Globus pallidus (tissue), 1 donor: ENCODE measurements around the gene LRP1B.

Experiments used
- DNase-seq: peaks from one replicate; pipeline ENCODE4 v3.0.0-alpha.2; 2015; ENCODE audit warnings: low spot score

LRP1B gene

DNA sequence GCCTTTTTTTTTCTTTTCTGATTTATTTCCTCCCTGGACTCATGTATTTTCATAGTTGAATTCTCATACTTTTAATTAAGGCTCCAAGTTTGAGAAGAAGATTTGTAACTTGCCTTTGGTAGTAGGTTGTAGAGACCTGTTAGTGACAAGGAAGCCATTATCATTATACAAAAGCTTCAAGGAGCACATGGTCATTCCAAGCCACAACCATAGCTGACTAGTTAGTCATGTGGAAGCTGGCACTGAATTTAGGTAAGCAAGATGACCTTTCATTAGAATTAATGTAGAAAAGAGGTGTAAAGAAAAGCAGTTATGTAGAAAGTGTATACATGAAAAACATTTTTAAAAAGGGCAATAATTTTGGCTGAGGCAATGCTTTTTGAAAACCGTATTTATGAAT lies 89.7 kb downstream of the LRP1B start:
- no peak for DNase-seq

GRCh38 chr2:142040556-142040955 lies 90.3 kb downstream of the LRP1B start:
- no peak for DNase-seq

GRCh38 chr2:142038826-142039225 lies 92.0 kb downstream of the LRP1B start:
- DNase-seq: no peak

DNA sequence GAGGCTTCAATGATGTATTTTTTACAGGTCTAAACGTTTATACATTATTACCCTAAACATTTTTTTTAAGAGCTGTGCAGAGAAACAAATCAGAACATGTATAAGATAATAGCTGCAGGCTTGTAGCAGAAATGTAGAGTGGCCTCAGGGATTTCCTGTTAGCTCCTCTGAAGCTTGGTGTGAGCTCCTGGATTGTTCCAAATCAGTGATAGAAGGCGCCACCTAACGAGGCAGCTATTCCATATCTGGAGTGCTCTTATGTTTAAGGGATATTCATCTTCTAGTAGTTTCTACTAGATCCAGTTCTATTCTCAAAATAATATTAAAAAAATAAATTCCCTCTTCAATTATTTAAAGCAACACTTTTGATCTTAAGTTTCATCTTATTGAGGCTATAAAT lies 93.1 kb downstream of the LRP1B start:
- DNase-seq: peak; percentile 24

DNA sequence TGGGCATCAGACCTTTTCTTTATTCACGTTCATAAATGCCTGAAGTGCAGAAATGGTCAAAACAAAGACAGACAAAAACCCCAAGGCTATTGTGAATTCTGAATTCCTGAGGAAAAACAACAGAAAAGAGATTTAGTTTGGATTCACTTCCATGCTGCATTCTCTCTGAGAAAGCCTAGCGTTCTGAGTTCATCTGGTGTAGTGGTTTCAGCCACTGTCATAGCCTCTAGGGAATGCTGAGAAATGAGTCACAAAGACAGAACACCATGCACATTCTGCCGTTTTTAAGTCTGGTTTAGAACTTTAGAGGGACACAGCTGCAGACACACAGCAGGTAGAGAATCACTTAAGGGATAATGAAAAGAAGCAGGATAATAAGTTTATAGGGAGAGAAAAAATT lies 93.8 kb downstream of the LRP1B start:
- DNase-seq: no peak

GRCh38 chr2:142033393-142033792 lies 97.4 kb downstream of the LRP1B start:
- no peak for DNase-seq

DNA sequence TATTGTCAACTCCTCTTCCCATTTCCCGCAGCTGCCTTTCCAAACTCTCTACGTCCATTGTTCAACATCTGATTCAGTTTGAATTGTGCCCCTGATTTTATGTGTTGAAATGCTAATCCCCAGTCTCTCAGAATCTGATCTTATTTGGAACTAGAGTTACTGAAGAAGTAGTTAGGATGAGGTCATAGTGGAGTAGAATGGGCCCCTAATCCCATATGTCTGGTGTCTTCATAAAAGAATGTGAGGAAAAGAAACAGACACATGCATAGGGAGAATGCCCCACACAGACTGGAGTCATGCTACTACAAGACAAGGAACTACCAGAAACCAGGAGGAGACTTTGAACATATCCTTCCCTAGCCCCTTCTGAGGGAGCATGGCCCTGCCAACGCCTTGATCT lies 99.2 kb downstream of the LRP1B start:
- no peak for DNase-seq

DNA sequence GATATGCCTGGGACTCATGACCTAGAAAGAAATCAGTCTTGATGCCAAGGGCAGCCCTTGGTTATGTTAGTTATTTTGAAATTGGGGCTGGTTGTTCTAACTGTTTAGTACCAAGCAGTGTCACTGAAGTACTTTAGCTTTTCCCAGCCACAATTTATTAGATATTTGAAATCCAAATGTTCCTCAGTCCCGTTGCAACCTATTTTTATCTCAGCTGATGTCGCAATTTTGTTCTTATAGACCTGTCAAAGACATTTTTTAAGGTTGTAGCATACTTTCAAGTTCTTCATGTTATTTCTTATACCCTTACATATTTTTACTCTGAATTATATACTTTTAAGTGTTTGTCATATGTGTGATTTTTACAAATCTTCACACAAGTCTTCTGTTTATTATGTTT lies 100.1 kb downstream of the LRP1B start:
- no peak for DNase-seq

- DNase-seq: no peak
These were observed 100.8 kb downstream of the LRP1B start for GRCh38 chr2:142029974-142030373.

GRCh38 chr2:142025394-142025793 lies 105.4 kb downstream of the LRP1B start:
- no peak for DNase-seq

DNA sequence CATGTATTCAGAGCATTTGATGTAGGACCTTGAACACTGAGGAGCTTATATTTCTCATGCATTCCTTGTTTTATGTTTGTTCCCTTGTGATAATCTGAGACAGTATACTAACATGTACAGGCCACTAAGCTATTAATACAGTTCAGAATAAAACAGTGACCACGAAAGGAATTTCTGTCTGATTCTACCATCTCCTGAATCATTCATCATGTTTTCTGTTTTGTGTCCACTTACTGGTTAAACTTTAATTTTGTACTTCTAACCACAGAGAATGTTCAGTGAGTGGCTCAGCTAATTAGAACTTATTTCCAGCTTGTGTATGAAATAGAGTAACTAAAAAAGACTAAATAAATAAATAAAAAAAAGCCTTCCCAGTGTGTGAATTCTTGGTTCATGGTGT lies 110.4 kb downstream of the LRP1B start:
- DNase-seq: no peak

- DNase-seq: no peak
These were observed 116.3 kb downstream of the LRP1B start for GRCh38 chr2:142014536-142014935.

DNA sequence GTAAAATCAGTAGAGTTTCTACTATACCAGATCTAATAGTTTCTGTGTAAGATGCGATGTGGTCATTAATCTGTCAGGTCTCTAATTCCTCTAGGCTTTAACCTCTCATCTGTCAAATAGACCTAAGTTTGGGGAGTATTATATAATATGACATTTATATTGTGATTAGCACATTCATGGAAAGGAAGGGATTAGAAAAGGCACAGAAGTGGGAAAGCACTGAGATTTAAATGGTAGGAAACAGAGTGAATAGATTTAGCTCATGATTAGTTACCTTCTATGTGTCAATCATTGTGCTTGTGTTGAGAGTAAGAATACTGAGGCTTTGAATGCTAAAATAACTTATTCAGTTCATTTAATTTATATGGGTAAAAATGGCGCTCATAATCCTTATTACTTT lies 118.0 kb downstream of the LRP1B start:
- no peak for DNase-seq

GRCh38 chr2:142010477-142011270 lies 120.1 kb downstream of the LRP1B start:
- no peak for DNase-seq

DNA sequence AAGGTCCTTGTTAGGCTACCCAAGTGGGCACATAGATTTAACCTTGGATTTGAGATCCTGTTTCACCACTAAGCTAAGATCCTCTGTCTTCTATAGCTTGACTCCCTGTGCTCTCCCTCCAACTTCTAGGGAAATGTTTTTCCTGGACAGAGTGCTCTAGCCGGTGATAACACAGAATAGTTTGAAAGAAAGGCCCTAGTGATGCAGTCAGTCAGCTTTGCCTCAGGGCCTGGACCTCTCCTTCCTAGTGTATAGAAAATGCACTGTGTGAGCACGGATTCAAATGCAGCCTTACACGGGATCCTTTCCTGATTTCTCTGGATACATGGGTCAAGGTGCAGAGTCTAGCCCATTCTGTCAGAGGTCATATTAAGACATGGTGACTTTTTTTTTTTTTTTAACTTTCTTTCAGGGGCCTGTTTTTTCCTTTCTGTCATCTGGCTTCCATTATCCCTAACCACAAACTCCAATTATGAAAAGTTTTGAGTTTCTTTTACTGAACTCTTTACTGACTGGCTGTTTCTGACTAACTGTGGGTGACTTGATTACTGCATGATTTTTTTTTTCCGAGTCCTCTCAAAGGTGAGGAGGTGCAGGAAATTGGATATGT lies 122.6 kb downstream of the LRP1B start:
- no peak for DNase-seq

DNA sequence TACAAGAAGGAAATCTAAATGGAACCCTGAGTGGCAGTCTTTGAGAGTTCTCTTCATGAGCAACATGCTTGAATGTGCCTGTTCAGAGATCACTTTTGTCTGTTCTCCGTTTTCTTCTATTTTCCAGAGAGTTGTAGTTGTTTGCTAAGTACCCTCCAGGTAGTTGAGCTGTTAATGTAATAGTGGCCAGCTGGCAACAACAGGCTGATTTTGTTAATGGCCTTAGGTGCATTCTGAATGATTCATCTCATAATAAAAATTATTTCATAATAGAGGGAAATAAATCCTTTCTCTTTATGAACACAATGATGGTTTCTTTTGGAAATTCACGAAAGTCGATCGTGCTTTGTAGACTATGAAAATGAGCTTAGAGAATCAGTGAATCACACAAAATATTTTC lies 136.8 kb downstream of the LRP1B start:
- no peak for DNase-seq

GRCh38 chr2:141992695-141993094 lies 138.1 kb downstream of the LRP1B start:
- no peak for DNase-seq

DNA sequence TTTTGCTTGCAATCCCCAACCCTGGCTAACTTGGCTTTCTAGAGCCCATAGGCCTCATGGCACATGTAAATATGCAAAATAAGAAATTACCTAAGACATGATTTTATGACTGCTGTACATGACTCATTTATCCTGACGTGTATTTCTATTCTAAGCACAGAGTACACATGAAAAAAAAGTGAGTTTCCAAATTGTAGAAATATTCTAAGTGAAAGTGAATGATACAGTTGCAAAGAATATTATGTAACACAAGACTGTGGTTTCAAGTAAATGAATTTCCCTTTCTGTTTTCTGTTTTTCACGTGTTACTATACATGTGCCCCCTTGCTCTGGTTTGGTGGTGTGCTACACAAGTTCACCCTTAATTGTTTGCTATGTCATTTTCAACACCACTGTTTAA lies 162.4 kb downstream of the LRP1B start:
- DNase-seq: no peak

- DNase-seq: no peak
These were observed 162.8 kb downstream of the LRP1B start for GRCh38 chr2:141967980-141968379.

DNA sequence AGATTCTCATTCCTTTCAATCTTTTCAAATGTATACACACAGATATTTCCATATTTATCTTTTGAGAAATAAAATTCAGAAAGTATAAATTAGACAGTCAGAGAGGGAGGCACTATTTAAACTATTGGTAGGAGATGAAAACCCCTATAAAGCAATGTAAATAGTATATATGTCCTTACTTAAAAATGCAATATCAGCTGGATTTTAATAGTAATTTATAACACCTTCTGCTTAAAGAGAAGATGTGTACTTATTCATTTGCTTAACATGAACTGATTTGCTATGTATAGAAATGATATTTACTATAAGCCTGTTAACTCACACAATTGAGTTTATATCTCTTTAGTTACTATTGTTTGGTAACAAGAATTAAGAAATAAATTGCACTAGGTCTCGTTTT lies 163.3 kb downstream of the LRP1B start:
- DNase-seq: no peak

GRCh38 chr2:141959941-141960340 lies 170.9 kb downstream of the LRP1B start:
- no peak for DNase-seq

DNA sequence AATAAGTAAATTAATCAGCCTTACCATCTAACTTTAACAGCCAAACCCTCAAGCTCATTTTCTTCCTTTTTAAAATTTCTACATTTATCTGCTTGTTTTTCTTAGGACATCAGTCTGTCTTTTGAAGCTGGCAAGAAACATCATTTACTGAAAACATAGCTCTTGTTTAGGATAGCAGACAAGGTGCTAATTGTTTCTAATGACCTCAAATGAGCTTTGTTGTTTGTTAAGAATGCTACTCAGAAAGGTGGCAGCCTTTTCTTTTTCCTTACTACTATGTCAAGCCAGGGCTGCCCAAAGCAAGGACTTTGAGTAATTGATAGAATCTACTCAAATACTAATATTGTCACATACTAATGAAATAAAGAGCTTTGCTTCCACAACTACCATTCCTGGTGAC lies 171.8 kb downstream of the LRP1B start:
- DNase-seq: no peak

GRCh38 chr2:141957827-141958450 lies 172.9 kb downstream of the LRP1B start:
- DNase-seq: peak; percentile 51
